ENCODE measurements around the gene ADGRE1.
A peak's percentile ranks its signal among the peaks of the same experiment; 100 is the strongest.

The ADGRE1 gene

GRCh38 chr19:6958791-6959190 is 71.4 kb downstream of the ADGRE1 start:
- no peak for DNase-seq (ENCODE audit: low read depth)

GRCh38 chr19:6963244-6963852 is 76.0 kb downstream of the ADGRE1 start:
- DNase-seq (ENCODE audit: low read depth): no peak

GRCh38 chr19:6963937-6964336 is 76.6 kb downstream of the ADGRE1 start:
- peak; percentile 5 for DNase-seq (ENCODE audit: low read depth)

GRCh38 chr19:6967967-6968366 is 80.6 kb downstream of the ADGRE1 start:
- no peak for DNase-seq (ENCODE audit: low read depth)

- DNase-seq (ENCODE audit: low read depth): no peak
Observed at GRCh38 chr19:6969490-6969889, 82.1 kb downstream of the ADGRE1 start.

- no peak for DNase-seq (ENCODE audit: low read depth)
Observed at GRCh38 chr19:6970021-6970420, 82.6 kb downstream of the ADGRE1 start.

GRCh38 chr19:6970443-6970842 is 83.1 kb downstream of the ADGRE1 start:
- DNase-seq (ENCODE audit: low read depth): no peak

GRCh38 chr19:6971366-6971765 is 84.0 kb downstream of the ADGRE1 start:
- no peak for DNase-seq (ENCODE audit: low read depth)

GRCh38 chr19:6976197-6976596 is 88.8 kb downstream of the ADGRE1 start:
- DNase-seq (ENCODE audit: low read depth): no peak

GRCh38 chr19:6979399-6979798 is 92.0 kb downstream of the ADGRE1 start:
- DNase-seq (ENCODE audit: low read depth): no peak

- no peak for DNase-seq (ENCODE audit: low read depth)
Observed at GRCh38 chr19:6983448-6983847, 96.1 kb downstream of the ADGRE1 start.

GRCh38 chr19:6987850-6988249 is 100.5 kb downstream of the ADGRE1 start:
- DNase-seq (ENCODE audit: low read depth): no peak

- DNase-seq (ENCODE audit: low read depth): no peak
Observed at GRCh38 chr19:6988257-6988656, 100.9 kb downstream of the ADGRE1 start.
